B cell (primary cell): Measurements from ENCODE around the gene CDH18.

Experiments used
- CTCF ChIP-seq: fragments of 200-600 bp; IDR thresholded peaks from one replicate; pipeline ENCODE4 v1.8.0; 2022; ENCODE audit warnings: antibody characterized with exemption, mild to moderate bottlenecking
- EZH2 ChIP-seq: IDR thresholded peaks from 2 replicates; pipeline ENCODE4 v1.6.1; 2012; ENCODE audit warnings: borderline replicate concordance, low read depth, mild to moderate bottlenecking, moderate library complexity, low read length; ENCODE audit not compliant: insufficient read depth, poor library complexity, severe bottlenecking

- TF ChIP-seq CTCF = no peak
- TF ChIP-seq EZH2 = no peak
These were observed 490.7 kb downstream of the CDH18 start for GRCh38 chr5:19497229-19497815.
